GM23338 (cell line): Measurements from ENCODE around the gene LRP1B.

Experiments
- EZH2 ChIP-seq: fragments of 200-600 bp; sonication (generic); IDR thresholded peaks from one replicate; pipeline ENCODE4 v1.8.0; 2017; ENCODE audit warnings: antibody characterized with exemption, mild to moderate bottlenecking, low read depth; ENCODE audit not compliant: unreplicated experiment
- JUNB ChIP-seq: IDR thresholded peaks from one replicate; pipeline ENCODE4 v1.6.1; 2016; ENCODE audit warnings: antibody characterized with exemption; ENCODE audit not compliant: unreplicated experiment
- NANOG ChIP-seq: IDR thresholded peaks from 2 replicates; pipeline ENCODE4 v1.6.1; 2016; ENCODE audit warnings: antibody characterized with exemption, borderline replicate concordance
- POLR2AphosphoS5 ChIP-seq: IDR thresholded peaks from 2 replicates; pipeline ENCODE4 v1.6.1; 2016; ENCODE audit warnings: antibody characterized with exemption, low read depth
- TF ChIP-seq, protein P1 (sequence below), 2 experiments: fragments of 200-600 bp in 1 of 2; sonication (generic) in 1 of 2; conservative IDR thresholded peaks; 2 replicates each; pipeline versions ENCODE4 v1.5.1 to v1.6.1; 2016 to 2017; ENCODE audit warnings: antibody characterized with exemption in 2 of 2, low read depth in 2 of 2, mild to moderate bottlenecking in 2 of 2, moderate library complexity in 1 of 2

DNA sequence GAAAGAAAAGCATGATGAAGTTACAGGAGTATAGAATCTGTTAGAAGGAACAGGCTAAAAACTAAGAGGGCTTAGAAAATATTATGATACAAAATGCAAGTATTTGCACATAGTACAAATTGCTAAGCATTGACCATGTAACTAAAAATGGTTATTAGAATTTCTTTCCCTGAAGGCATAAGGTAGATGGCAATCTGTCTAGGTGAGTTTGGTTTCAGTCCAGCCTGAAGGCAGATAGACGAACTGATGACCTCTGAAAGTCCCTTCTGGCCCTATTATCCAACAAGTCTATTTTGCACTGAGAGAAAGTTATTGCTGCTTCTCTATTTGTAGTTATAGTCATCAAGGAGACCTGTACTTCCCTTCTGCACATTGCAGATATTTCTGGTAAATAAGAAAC, 663.5 kb downstream of the LRP1B start:
- TF ChIP-seq POLR2AphosphoS5, result no peak
- TF ChIP-seq, protein P1, sequence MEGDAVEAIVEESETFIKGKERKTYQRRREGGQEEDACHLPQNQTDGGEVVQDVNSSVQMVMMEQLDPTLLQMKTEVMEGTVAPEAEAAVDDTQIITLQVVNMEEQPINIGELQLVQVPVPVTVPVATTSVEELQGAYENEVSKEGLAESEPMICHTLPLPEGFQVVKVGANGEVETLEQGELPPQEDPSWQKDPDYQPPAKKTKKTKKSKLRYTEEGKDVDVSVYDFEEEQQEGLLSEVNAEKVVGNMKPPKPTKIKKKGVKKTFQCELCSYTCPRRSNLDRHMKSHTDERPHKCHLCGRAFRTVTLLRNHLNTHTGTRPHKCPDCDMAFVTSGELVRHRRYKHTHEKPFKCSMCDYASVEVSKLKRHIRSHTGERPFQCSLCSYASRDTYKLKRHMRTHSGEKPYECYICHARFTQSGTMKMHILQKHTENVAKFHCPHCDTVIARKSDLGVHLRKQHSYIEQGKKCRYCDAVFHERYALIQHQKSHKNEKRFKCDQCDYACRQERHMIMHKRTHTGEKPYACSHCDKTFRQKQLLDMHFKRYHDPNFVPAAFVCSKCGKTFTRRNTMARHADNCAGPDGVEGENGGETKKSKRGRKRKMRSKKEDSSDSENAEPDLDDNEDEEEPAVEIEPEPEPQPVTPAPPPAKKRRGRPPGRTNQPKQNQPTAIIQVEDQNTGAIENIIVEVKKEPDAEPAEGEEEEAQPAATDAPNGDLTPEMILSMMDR (conservative IDR thresholded peaks at IDR 0.05; ENCODE audit: low read depth in 2 of 2), result no peak
- no peak for TF ChIP-seq NANOG
- TF ChIP-seq EZH2, result no peak
- TF ChIP-seq JUNB, result no peak
